ENCODE measurements around the gene SYT10.

- TF ChIP-seq EZH2 (IDR thresholded peaks at IDR 0.05; ENCODE audit: low read length, unreplicated experiment) (no peak), CTCF (conservative IDR thresholded peaks at IDR 0.05; ENCODE audit: low read depth, low read length) (no peak), EZH2phosphoT487 (IDR thresholded peaks at IDR 0.05; ENCODE audit: borderline replicate concordance, low read length) (no peak)
Measured at GRCh38 chr12:33438025-33438772, 1.4 kb downstream of the SYT10 start.
